ENCODE data around the gene GID8. TPM values are rescaled to one million over a fixed set of nuclear protein-coding genes. Genes with fewer than 3 reads are reported as not detected.

Gene GID8
- total and polyA plus RNA-seq, 2 experiments from 2014 or later, result 41.8 to 106 TPM

GRCh38 chr20:62931464-62931863 is 6.5 kb upstream of the GID8 start:
- Mint-ChIP-seq H3K27ac (no peak overlapping the region), H3K4me3 (no peak overlapping the region)

DNA sequence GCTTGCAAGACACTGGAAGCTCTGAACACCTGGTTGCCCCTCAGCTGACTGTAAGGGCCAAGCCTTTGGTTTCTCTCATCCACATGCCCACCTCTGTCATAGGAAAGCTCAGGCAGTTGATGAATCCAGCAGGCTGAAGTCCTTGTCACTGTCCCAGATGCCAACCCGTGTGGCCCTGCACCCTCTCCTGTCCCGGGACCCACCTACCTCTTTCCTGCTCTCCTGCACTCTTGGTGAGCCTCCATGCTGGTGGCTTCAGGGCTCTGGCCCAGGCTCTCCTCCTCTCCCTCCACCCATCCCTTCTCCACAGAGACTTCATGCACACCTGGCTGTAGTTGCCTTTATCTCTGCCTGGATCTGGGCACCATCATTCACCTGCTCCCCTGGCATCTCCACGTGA is 4.0 kb upstream of the GID8 start:
- Histone ChIP-seq H3K36me3 (ENCODE audit: insufficient read depth) (peaks cover 26% of the 10 kb centered on the region), H3K79me2 (replicated peaks; ENCODE audit: insufficient read depth) (peaks cover 89% of the 10 kb centered on the region), H2AFZ (no peak overlapping the region), H3F3A (replicated peaks; ENCODE audit: low read depth) (peaks cover 49% of the 10 kb centered on the region), H3K27me3 (ENCODE audit: insufficient read depth) (no peaks in the 10 kb centered on the region), H4K20me1 (replicated peaks; ENCODE audit: insufficient read depth) (peaks cover 47% of the 10 kb centered on the region), H3K4me2 (peak overlapping the region; percentile 97), H3K9me2 (ENCODE audit: insufficient read depth) (no peaks in the 10 kb centered on the region), H3K4me3 (peak overlapping the region; percentile 100), H3K4me1 (ENCODE audit: insufficient read depth) (peaks cover 70% of the 10 kb centered on the region), H3K27ac (ENCODE audit: low read depth) (peak overlapping the region; percentile 94)
- no peak for ATAC-seq
- Mint-ChIP-seq H3K36me3 (ENCODE audit: low read depth) (peaks cover 13% of the 10 kb centered on the region), H3K27ac (no peak overlapping the region), H3K4me3 (no peak overlapping the region), H3K4me1 (peaks cover 26% of the 10 kb centered on the region), H3K9me3 (peaks cover 3% of the 10 kb centered on the region; the same call in 1 of the 3 replicates), H3K27me3 (ENCODE audit: insufficient read depth, low read depth, poor library complexity) (peaks cover 19% of the 10 kb centered on the region)
- no peak for DNase-seq (ENCODE audit: low spot score)
- no peak for TF ChIP-seq EZH2 (IDR thresholded peaks at IDR 0.05; ENCODE audit: low read depth, unreplicated experiment)
- TF ChIP-seq, protein P1, sequence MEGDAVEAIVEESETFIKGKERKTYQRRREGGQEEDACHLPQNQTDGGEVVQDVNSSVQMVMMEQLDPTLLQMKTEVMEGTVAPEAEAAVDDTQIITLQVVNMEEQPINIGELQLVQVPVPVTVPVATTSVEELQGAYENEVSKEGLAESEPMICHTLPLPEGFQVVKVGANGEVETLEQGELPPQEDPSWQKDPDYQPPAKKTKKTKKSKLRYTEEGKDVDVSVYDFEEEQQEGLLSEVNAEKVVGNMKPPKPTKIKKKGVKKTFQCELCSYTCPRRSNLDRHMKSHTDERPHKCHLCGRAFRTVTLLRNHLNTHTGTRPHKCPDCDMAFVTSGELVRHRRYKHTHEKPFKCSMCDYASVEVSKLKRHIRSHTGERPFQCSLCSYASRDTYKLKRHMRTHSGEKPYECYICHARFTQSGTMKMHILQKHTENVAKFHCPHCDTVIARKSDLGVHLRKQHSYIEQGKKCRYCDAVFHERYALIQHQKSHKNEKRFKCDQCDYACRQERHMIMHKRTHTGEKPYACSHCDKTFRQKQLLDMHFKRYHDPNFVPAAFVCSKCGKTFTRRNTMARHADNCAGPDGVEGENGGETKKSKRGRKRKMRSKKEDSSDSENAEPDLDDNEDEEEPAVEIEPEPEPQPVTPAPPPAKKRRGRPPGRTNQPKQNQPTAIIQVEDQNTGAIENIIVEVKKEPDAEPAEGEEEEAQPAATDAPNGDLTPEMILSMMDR (conservative IDR thresholded peaks at IDR 0.05; ENCODE audit: low read depth in 2 of 2), result no peak
- no peak for TF ChIP-seq STAT1 (IDR thresholded peaks at IDR 0.05; ENCODE audit: unreplicated experiment)
- TF ChIP-seq NANOG (IDR thresholded peaks at IDR 0.05; ENCODE audit: borderline replicate concordance), result no peak
- TF ChIP-seq ZNF331 (CRISPR knock-in tag; IDR thresholded peaks at IDR 0.05; ENCODE audit: low read depth), result no peak

More at GRCh38 chr20:62931464-62931863, 6.5 kb upstream of the GID8 start:
- TF ChIP-seq POLR2AphosphoS5 (IDR thresholded peaks at IDR 0.05; ENCODE audit: low read depth) (no peak), REST (IDR thresholded peaks at IDR 0.05; ENCODE audit: unreplicated experiment) (no peak)
- H4K20me1 ChIP-seq (replicated peaks; ENCODE audit: insufficient read depth), result peaks cover 35% of the 10 kb centered on the region
- no peaks in the 10 kb centered on the region for H3K27me3 ChIP-seq (ENCODE audit: insufficient read depth)
- peaks cover 74% of the 10 kb centered on the region for H3K4me1 ChIP-seq (ENCODE audit: insufficient read depth)
- no peak for ATAC-seq
- peaks cover 26% of the 10 kb centered on the region for H3K36me3 ChIP-seq (ENCODE audit: insufficient read depth)
- H3K4me3 ChIP-seq, result peak overlapping the region; percentile 95
- H3F3A ChIP-seq (replicated peaks; ENCODE audit: low read depth), result peaks cover 51% of the 10 kb centered on the region
- H3K4me2 ChIP-seq, result peak overlapping the region; percentile 97
- peak; percentile 67 for DNase-seq (ENCODE audit: low spot score)
- H3K27me3 Mint-ChIP-seq (ENCODE audit: insufficient read depth, low read depth, poor library complexity), result peaks cover 22% of the 10 kb centered on the region
- peaks cover 85% of the 10 kb centered on the region for H3K79me2 ChIP-seq (replicated peaks; ENCODE audit: insufficient read depth)
- H3K27ac ChIP-seq (ENCODE audit: low read depth), result peak overlapping the region; percentile 94
- no peaks in the 10 kb centered on the region for H3K9me2 ChIP-seq (ENCODE audit: insufficient read depth)
- peaks cover 9% of the 10 kb centered on the region; the same call in 2 of the 3 replicates for H3K36me3 Mint-ChIP-seq (ENCODE audit: low read depth)
- no peak overlapping the region for H2AFZ ChIP-seq
- no peaks in the 10 kb centered on the region; the same call in 2 of the 3 replicates for H3K9me3 Mint-ChIP-seq
- H3K4me1 Mint-ChIP-seq, result peaks cover 26% of the 10 kb centered on the region

All from GM23338 (cell line).